Measurements from ENCODE around the gene LTC4S.
A peak's percentile ranks its signal among the peaks of the same experiment; 100 is the strongest.

LTC4S gene

GRCh38 chr5:179815491-179816249, 21.9 kb downstream of the LTC4S start:
- H3K4me3 ChIP-seq (ENCODE audit: low read depth, low read length): no peak overlapping the region
- no peak for TF ChIP-seq CTCF (IDR thresholded peaks at IDR 0.05; ENCODE audit: low read depth, low read length)
- no peaks in the 10 kb centered on the region for H3K36me3 ChIP-seq
- no peak for DNase-seq
- no peaks in the 10 kb centered on the region for H3K9me3 ChIP-seq (ENCODE audit: severe bottlenecking)
- no peak overlapping the region for H3K27ac ChIP-seq
- H3K27me3 ChIP-seq (ENCODE audit: insufficient read depth, low read depth, severe bottlenecking): no peaks in the 10 kb centered on the region

- Histone ChIP-seq H3K27me3 (ENCODE audit: insufficient read depth, low read depth, severe bottlenecking) (no peaks in the 10 kb centered on the region), H3K36me3 (no peaks in the 10 kb centered on the region), H3K4me3 (ENCODE audit: low read depth, low read length) (no peak overlapping the region), H3K27ac (no peak overlapping the region), H3K9me3 (ENCODE audit: severe bottlenecking) (no peaks in the 10 kb centered on the region)
- no peak for DNase-seq
- no peak for TF ChIP-seq CTCF (IDR thresholded peaks at IDR 0.05; ENCODE audit: low read depth, low read length)
Observed at GRCh38 chr5:179816401-179816795, 22.6 kb downstream of the LTC4S start.

- no peak overlapping the region for H3K27ac ChIP-seq
- DNase-seq: no peak
- H3K4me3 ChIP-seq (ENCODE audit: low read depth, low read length): no peak overlapping the region
- TF ChIP-seq CTCF (IDR thresholded peaks at IDR 0.05; ENCODE audit: low read depth, low read length): no peak
- H3K9me3 ChIP-seq (ENCODE audit: severe bottlenecking): no peaks in the 10 kb centered on the region
- no peaks in the 10 kb centered on the region for H3K27me3 ChIP-seq (ENCODE audit: insufficient read depth, low read depth, severe bottlenecking)
- H3K36me3 ChIP-seq: no peaks in the 10 kb centered on the region
Observed at GRCh38 chr5:179816796-179817469, 23.1 kb downstream of the LTC4S start.

- no peak for TF ChIP-seq CTCF (IDR thresholded peaks at IDR 0.05; ENCODE audit: low read depth, low read length)
- Histone ChIP-seq H3K27ac (no peak overlapping the region), H3K9me3 (ENCODE audit: severe bottlenecking) (no peaks in the 10 kb centered on the region), H3K4me3 (ENCODE audit: low read depth, low read length) (no peak overlapping the region), H3K27me3 (ENCODE audit: insufficient read depth, low read depth, severe bottlenecking) (no peaks in the 10 kb centered on the region), H3K36me3 (no peaks in the 10 kb centered on the region)
- no peak for DNase-seq
Observed at GRCh38 chr5:179817470-179817840, 23.7 kb downstream of the LTC4S start.

GRCh38 chr5:179817890-179818745, 24.3 kb downstream of the LTC4S start:
- no peak for DNase-seq
- Histone ChIP-seq H3K27ac (peak overlapping the region; percentile 87), H3K4me3 (ENCODE audit: low read depth, low read length) (peak overlapping the region; percentile 43), H3K27me3 (ENCODE audit: insufficient read depth, low read depth, severe bottlenecking) (no peaks in the 10 kb centered on the region), H3K9me3 (ENCODE audit: severe bottlenecking) (no peaks in the 10 kb centered on the region), H3K36me3 (no peaks in the 10 kb centered on the region; the same call in 1 of the 2 replicates)
- TF ChIP-seq CTCF (IDR thresholded peaks at IDR 0.05; ENCODE audit: low read depth, low read length): no peak

All from WERI-Rb-1 (cell line).